NB4 (cell line): ENCODE results near the gene THUMPD2.

Experiments
- POLR2A ChIP-seq: IDR thresholded peaks from 2 replicates; pipeline ENCODE4 v1.6.1; 2011; ENCODE audit warnings: mild to moderate bottlenecking; ENCODE audit not compliant: insufficient read length; ENCODE audit errors: extremely low read depth
- TF ChIP-seq, protein P1 (sequence below): IDR thresholded peaks from one replicate; pipeline ENCODE4 v1.5.1; 2012; ENCODE audit warnings: low read depth, low read length

DNA sequence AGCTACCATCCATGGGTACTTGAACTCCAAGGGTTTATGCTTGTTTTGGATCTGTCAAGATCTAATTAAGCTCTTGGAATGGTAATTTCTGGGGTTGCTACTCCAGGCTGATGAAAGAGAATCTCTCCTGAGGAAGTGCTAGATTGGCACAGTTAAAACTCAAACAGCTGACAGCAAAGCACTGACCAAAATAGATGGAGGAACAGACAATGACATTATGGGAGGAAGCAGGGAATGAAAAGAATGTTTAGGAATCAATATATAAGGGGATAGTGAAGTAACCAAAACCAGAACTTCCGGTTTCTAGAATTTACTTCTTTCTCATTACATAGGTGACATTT is 6.3 kb downstream of the THUMPD2 start:
- TF ChIP-seq POLR2A, result no peak
- TF ChIP-seq, protein P1, sequence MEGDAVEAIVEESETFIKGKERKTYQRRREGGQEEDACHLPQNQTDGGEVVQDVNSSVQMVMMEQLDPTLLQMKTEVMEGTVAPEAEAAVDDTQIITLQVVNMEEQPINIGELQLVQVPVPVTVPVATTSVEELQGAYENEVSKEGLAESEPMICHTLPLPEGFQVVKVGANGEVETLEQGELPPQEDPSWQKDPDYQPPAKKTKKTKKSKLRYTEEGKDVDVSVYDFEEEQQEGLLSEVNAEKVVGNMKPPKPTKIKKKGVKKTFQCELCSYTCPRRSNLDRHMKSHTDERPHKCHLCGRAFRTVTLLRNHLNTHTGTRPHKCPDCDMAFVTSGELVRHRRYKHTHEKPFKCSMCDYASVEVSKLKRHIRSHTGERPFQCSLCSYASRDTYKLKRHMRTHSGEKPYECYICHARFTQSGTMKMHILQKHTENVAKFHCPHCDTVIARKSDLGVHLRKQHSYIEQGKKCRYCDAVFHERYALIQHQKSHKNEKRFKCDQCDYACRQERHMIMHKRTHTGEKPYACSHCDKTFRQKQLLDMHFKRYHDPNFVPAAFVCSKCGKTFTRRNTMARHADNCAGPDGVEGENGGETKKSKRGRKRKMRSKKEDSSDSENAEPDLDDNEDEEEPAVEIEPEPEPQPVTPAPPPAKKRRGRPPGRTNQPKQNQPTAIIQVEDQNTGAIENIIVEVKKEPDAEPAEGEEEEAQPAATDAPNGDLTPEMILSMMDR, result no peak
